Esophagus muscularis mucosa (tissue), 3 donors: ENCODE results near the gene FSHR.

ENCODE experiments used
- POLR2A ChIP-seq: fragments of 450-650 bp; IDR thresholded peaks from one replicate; pipeline ENCODE4 v1.6.1; 2017; ENCODE audit warnings: antibody characterized with exemption, moderate library complexity, mild to moderate bottlenecking, low read depth
- POLR2AphosphoS5 ChIP-seq, 2 donors: sonication (generic); formaldehyde crosslinking; IDR thresholded peaks; one replicate each; pipeline ENCODE4 v1.6.1; 2017; ENCODE audit warnings: antibody characterized with exemption in 2 of 2
- TF ChIP-seq, protein P1 (sequence below), 3 experiments: fragments of 200-600 bp in 2 of 3; fragments of 450-650 bp in 1 of 3; sonication (generic) in 2 of 3; IDR thresholded peaks; one replicate each; pipeline ENCODE4 v1.5.1; 2017 to 2019; ENCODE audit warnings: antibody characterized with exemption in 3 of 3, mild to moderate bottlenecking in 2 of 3, moderate library complexity in 1 of 3

DNA sequence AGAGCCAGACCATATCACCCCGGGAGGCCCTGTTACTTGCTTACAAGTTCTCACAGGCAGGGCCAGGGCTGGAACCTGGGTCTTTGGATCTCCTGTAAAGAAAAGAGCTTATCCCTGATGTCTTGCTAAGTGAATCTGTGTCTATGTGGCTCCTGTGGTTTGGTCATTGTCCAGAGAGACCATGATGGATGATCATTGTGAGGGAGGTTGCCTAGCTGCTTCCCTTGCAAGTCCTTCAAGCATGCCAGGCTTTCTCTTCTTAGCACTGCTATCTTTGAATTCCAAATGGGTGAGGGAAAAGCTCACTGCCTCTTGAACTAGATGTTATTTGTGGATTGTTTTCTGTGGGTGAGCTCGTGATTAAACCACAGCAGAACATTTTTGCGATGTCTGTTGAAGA, 151.6 kb downstream of the FSHR start:
- TF ChIP-seq POLR2AphosphoS5 (IDR thresholded peaks at IDR 0.05) (no peak), POLR2A (no peak)
- TF ChIP-seq, protein P1, sequence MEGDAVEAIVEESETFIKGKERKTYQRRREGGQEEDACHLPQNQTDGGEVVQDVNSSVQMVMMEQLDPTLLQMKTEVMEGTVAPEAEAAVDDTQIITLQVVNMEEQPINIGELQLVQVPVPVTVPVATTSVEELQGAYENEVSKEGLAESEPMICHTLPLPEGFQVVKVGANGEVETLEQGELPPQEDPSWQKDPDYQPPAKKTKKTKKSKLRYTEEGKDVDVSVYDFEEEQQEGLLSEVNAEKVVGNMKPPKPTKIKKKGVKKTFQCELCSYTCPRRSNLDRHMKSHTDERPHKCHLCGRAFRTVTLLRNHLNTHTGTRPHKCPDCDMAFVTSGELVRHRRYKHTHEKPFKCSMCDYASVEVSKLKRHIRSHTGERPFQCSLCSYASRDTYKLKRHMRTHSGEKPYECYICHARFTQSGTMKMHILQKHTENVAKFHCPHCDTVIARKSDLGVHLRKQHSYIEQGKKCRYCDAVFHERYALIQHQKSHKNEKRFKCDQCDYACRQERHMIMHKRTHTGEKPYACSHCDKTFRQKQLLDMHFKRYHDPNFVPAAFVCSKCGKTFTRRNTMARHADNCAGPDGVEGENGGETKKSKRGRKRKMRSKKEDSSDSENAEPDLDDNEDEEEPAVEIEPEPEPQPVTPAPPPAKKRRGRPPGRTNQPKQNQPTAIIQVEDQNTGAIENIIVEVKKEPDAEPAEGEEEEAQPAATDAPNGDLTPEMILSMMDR (IDR thresholded peaks at IDR 0.05) = no peak
